Panc1 (cell line): ENCODE measurements around the gene ARFGAP1. TPM values are rescaled to one million over a fixed set of nuclear protein-coding genes. Genes with fewer than 3 reads are reported as not detected.

Source experiments
- ATAC-seq: fragments of 200-7000 bp; cut with Tn5 transposase; 2 replicates; pipeline ENCODE4 v1.9.1; 2020; ENCODE audit warnings: mild to moderate bottlenecking, moderate library complexity
- BruUV-seq: library from RNA; stranded (reverse); fragments of 400-500 nt; replicated peaks from 2 replicates; lab custom pipeline; 2021; lab: Mats Ljungman, UMichigan
- CTCF ChIA-PET: fragments of 300-600 bp; sonication (Branson Sonifier 250); formaldehyde crosslinking; loops from one replicate; lab custom pipeline; 2022; ENCODE audit warnings: antibody characterized with exemption; lab: Charles Lee
- POLR2A ChIA-PET: fragments of 300-600 bp; sonication (Branson Sonifier 250); formaldehyde crosslinking; loops from one replicate; lab custom pipeline; 2022; ENCODE audit warnings: antibody characterized with exemption; lab: Charles Lee
- DNase-seq: peaks from one replicate; pipeline ENCODE4 v3.0.0-alpha.2; 2010; ENCODE audit warnings: low read depth, low spot score
- H3K27ac ChIP-seq: 2 replicates; pipeline ENCODE4 v1.5.1; 2011; ENCODE audit warnings: mild to moderate bottlenecking, low read length, inconsistent platforms
- H3K27me3 ChIP-seq: fragments of 200-500 bp; sonication (Bioruptor generic); 2 replicates; pipeline ENCODE4 v1.6.0; 2014; ENCODE audit warnings: low read length, inconsistent platforms; ENCODE audit not compliant: control insufficient read depth, insufficient read depth
- H3K36me3 ChIP-seq: fragments of 200-500 bp; sonication (Bioruptor generic); 2 replicates; pipeline ENCODE4 v1.5.1; 2014; ENCODE audit warnings: inconsistent platforms, mild to moderate bottlenecking, low read length, moderate library complexity; ENCODE audit not compliant: control insufficient read depth, insufficient read depth
- H3K4me1 ChIP-seq: 2 replicates; pipeline ENCODE4 v1.5.1; 2011; ENCODE audit warnings: inconsistent platforms, mild to moderate bottlenecking, low read length, moderate library complexity; ENCODE audit not compliant: control insufficient read depth, insufficient read depth
- H3K4me3 ChIP-seq, 2 experiments: 2 replicates each; pipeline ENCODE4 v1.5.1; 2011 to 2012; ENCODE audit warnings: low read depth in 2 of 2, low read length in 2 of 2, mild to moderate bottlenecking in 2 of 2, inconsistent platforms in 1 of 2, moderate library complexity in 1 of 2
- H3K9me3 ChIP-seq: fragments of 200-500 bp; sonication (Bioruptor generic); 2 replicates; pipeline ENCODE4 v1.5.1; 2014; ENCODE audit warnings: low read depth, mild to moderate bottlenecking, inconsistent platforms, low read length, moderate library complexity; ENCODE audit not compliant: control insufficient read depth, insufficient read depth
- POLR2AphosphoS5 ChIP-seq: IDR thresholded peaks from 2 replicates; pipeline ENCODE4 v1.6.1; 2012; ENCODE audit warnings: mild to moderate bottlenecking, low read depth, low read length, moderate library complexity
- SIN3A ChIP-seq: IDR thresholded peaks from 2 replicates; pipeline ENCODE4 v1.6.1; 2012; ENCODE audit warnings: low read depth, mild to moderate bottlenecking, low read length, moderate library complexity, borderline replicate concordance; ENCODE audit not compliant: insufficient read depth
- TCF7L2 ChIP-seq: IDR thresholded peaks from 2 replicates; pipeline ENCODE4 v1.6.1; 2011; ENCODE audit warnings: mild to moderate bottlenecking, low read depth, low read length, inconsistent platforms
- in situ Hi-C: cut with HindIII; loops from 2 replicates; pipeline ENCODE4 v1.10.0; 2016; ENCODE audit warnings: low sequenced_read_pairs, low pct_unique_long_range_greater_than_20kb
- intact Hi-C: fragments of 100-400 bp; cut with micrococcal nuclease; formaldehyde crosslinking; loops from one replicate; pipeline ENCODE4 v1.10.0; 2022; ENCODE audit not compliant: unreplicated experiment
- total RNA-seq: library from RNA; stranded (reverse); gene quantifications from one replicate; pipeline ENCODE4 v1.2.1, GENCODE V29; 2021; ENCODE audit not compliant: unreplicated experiment
- TF ChIP-seq, protein P1 (sequence below), 2 experiments: IDR thresholded peaks; 2 replicates each; pipeline ENCODE4 v1.6.1; 2011 to 2012; ENCODE audit warnings: low read depth in 2 of 2, control low read depth in 1 of 2, low read length in 1 of 2, mild to moderate bottlenecking in 1 of 2, moderate library complexity in 1 of 2; ENCODE audit not compliant: insufficient read depth in 1 of 2
- TF ChIP-seq, protein P2 (sequence below): fragments of 450-650 bp; IDR thresholded peaks from 2 replicates; pipeline ENCODE4 v1.5.1; 2017; ENCODE audit warnings: mild to moderate bottlenecking

ARFGAP1 gene
- total RNA-seq, 1 experiment from 2014 or later = 110 TPM

DNA sequence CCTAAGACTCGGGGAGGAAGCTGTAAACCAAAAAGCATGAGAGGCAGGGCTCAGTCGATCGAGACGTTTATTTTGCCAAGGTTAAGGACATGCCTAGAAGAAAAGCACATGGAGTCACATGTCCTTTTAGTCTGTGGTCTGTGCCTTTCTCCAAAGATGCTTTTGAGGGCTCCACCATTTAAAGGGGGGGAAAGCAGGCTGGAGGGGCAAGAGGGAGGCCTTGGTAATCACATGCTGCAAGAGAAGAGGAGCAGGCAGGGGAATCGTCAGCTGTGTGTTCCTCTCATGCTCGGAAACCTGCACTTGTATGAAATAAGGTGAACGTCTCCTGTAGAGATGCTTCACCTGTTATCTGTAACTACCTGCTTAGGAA is 47.5 kb upstream of the ARFGAP1 start:
- TF ChIP-seq, protein P1, sequence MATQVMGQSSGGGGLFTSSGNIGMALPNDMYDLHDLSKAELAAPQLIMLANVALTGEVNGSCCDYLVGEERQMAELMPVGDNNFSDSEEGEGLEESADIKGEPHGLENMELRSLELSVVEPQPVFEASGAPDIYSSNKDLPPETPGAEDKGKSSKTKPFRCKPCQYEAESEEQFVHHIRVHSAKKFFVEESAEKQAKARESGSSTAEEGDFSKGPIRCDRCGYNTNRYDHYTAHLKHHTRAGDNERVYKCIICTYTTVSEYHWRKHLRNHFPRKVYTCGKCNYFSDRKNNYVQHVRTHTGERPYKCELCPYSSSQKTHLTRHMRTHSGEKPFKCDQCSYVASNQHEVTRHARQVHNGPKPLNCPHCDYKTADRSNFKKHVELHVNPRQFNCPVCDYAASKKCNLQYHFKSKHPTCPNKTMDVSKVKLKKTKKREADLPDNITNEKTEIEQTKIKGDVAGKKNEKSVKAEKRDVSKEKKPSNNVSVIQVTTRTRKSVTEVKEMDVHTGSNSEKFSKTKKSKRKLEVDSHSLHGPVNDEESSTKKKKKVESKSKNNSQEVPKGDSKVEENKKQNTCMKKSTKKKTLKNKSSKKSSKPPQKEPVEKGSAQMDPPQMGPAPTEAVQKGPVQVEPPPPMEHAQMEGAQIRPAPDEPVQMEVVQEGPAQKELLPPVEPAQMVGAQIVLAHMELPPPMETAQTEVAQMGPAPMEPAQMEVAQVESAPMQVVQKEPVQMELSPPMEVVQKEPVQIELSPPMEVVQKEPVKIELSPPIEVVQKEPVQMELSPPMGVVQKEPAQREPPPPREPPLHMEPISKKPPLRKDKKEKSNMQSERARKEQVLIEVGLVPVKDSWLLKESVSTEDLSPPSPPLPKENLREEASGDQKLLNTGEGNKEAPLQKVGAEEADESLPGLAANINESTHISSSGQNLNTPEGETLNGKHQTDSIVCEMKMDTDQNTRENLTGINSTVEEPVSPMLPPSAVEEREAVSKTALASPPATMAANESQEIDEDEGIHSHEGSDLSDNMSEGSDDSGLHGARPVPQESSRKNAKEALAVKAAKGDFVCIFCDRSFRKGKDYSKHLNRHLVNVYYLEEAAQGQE (IDR thresholded peaks at IDR 0.05; ENCODE audit: insufficient read depth in 1 of 2, low read depth in 2 of 2, low read length in 1 of 2) = no peak
- TF ChIP-seq SIN3A = no peak
- in situ Hi-C loops (no loop called here), intact Hi-C loops (no loop called here)
- BruUV-seq = no TSS peak
- peaks cover 26% of the 10 kb centered on the region for H3K4me1 ChIP-seq
- H3K4me3 ChIP-seq = no peak overlapping the region; a peak in 1 of 4 replicates
- no peak for DNase-seq
- H3K9me3 ChIP-seq = no peaks in the 10 kb centered on the region
- no peaks in the 10 kb centered on the region for H3K36me3 ChIP-seq
- peak overlapping the region; percentile 67 for H3K27ac ChIP-seq
- ChIA-PET POLR2A (no interaction called here), CTCF (interaction anchor here (2.6 to 4.1 kb wide), 4 partner anchors 9 to 66 kb away, joined by 8 to 52 read pairs (median 19); partner anchors contain the start of gene BIRC7)
- peak; percentile 29 for ATAC-seq
- no peaks in the 10 kb centered on the region for H3K27me3 ChIP-seq

GRCh38 chr20:63226042-63226943 is 46.3 kb upstream of the ARFGAP1 start:
- no peak for DNase-seq
- H3K4me3 ChIP-seq = no peak overlapping the region
- H3K4me1 ChIP-seq = peaks cover 35% of the 10 kb centered on the region
- no peaks in the 10 kb centered on the region for H3K36me3 ChIP-seq
- POLR2A ChIA-PET = no interaction called here
- H3K27me3 ChIP-seq = no peaks in the 10 kb centered on the region
- no peak for TF ChIP-seq TCF7L2
- TF ChIP-seq POLR2AphosphoS5 = no peak
- TF ChIP-seq, protein P2, sequence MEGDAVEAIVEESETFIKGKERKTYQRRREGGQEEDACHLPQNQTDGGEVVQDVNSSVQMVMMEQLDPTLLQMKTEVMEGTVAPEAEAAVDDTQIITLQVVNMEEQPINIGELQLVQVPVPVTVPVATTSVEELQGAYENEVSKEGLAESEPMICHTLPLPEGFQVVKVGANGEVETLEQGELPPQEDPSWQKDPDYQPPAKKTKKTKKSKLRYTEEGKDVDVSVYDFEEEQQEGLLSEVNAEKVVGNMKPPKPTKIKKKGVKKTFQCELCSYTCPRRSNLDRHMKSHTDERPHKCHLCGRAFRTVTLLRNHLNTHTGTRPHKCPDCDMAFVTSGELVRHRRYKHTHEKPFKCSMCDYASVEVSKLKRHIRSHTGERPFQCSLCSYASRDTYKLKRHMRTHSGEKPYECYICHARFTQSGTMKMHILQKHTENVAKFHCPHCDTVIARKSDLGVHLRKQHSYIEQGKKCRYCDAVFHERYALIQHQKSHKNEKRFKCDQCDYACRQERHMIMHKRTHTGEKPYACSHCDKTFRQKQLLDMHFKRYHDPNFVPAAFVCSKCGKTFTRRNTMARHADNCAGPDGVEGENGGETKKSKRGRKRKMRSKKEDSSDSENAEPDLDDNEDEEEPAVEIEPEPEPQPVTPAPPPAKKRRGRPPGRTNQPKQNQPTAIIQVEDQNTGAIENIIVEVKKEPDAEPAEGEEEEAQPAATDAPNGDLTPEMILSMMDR = no peak
- TF ChIP-seq SIN3A = no peak
- TF ChIP-seq, protein P1 (IDR thresholded peaks at IDR 0.05; ENCODE audit: insufficient read depth in 1 of 2, low read depth in 2 of 2, low read length in 1 of 2) = no peak
- no peaks in the 10 kb centered on the region for H3K9me3 ChIP-seq
- ATAC-seq = no peak
- intact Hi-C loops (no loop called here), in situ Hi-C loops (no loop called here)
- CTCF ChIA-PET = interaction anchor here (4.1 kb wide), 1 partner anchor 8 kb away, joined by 52 read pairs; the partner anchor contains the start of gene BIRC7
- peak overlapping the region; percentile 29; the same call in 1 of the 2 replicates for H3K27ac ChIP-seq
- no TSS peak for BruUV-seq
